IMR-90 (cell line): ENCODE data around the gene EXOC4. TPM values are rescaled to one million over a fixed set of nuclear protein-coding genes. Genes with fewer than 3 reads are reported as not detected.
"Not testable (repeated sequence)": the region's sequence is repeated elsewhere in the genome, so short reads cannot be mapped to it uniquely, and the experiment has no call there.

Source experiments
- ATAC-seq: fragments of 200-7000 bp; cut with Tn5 transposase; 2 replicates; pipeline ENCODE4 v1.9.1; 2020; ENCODE audit warnings: low read depth, mild to moderate bottlenecking, moderate library complexity
- BruUV-seq: library from RNA; stranded (reverse); fragments of 400-500 nt; replicated peaks from 2 replicates; lab custom pipeline; 2021; lab: Mats Ljungman, UMichigan
- CTCF ChIA-PET: fragments of 300-600 bp; formaldehyde crosslinking; extraction: SDS; loops from one replicate; lab custom pipeline; 2021; ENCODE audit warnings: antibody characterized with exemption; lab: Yijun Ruan, JAX
- POLR2A ChIA-PET: fragments of 300-600 bp; sonication (Branson Sonifier 250); formaldehyde crosslinking; loops from one replicate; lab custom pipeline; 2022; ENCODE audit warnings: antibody characterized with exemption; ENCODE audit not compliant: unreplicated experiment; lab: Charles Lee
- DNase-seq: peaks from one replicate; pipeline ENCODE4 v3.0.0; 2013
- H2AFZ ChIP-seq: replicated peaks from 2 replicates; pipeline ENCODE3; 2013; ENCODE audit warnings: low read length, mild to moderate bottlenecking; ENCODE audit not compliant: poor library complexity
- H2AK5ac ChIP-seq: 2 replicates; pipeline ENCODE4 v1.6.1; 2013; ENCODE audit warnings: low read depth, low read length, inconsistent platforms
- H2AK9ac ChIP-seq: replicated peaks from 2 replicates; pipeline ENCODE3; 2013; ENCODE audit warnings: mild to moderate bottlenecking, low read depth, low read length, moderate library complexity; ENCODE audit not compliant: poor library complexity
- H2BK120ac ChIP-seq: 2 replicates; pipeline ENCODE4 v1.6.1; 2013; ENCODE audit warnings: low read depth, low read length, inconsistent platforms
- H2BK15ac ChIP-seq: 3 replicates; pipeline ENCODE4 v1.6.1; 2013; ENCODE audit warnings: low read depth, low read length, inconsistent platforms
- H2BK20ac ChIP-seq: 2 replicates; pipeline ENCODE4 v1.6.1; 2013; ENCODE audit warnings: low read depth, mild to moderate bottlenecking, inconsistent platforms, low read length, moderate library complexity
- H2BK5ac ChIP-seq: 2 replicates; pipeline ENCODE4 v1.6.1; 2013; ENCODE audit warnings: mild to moderate bottlenecking, low read depth, low read length, inconsistent platforms; ENCODE audit not compliant: poor library complexity, severe bottlenecking
- H3K14ac ChIP-seq: replicated peaks from 2 replicates; pipeline ENCODE4 v1.6.1; 2013; ENCODE audit warnings: low read depth, low read length, inconsistent platforms
- H3K18ac ChIP-seq: 2 replicates; pipeline ENCODE4 v1.6.1; 2013; ENCODE audit warnings: low read depth, low read length, control low read depth
- H3K23ac ChIP-seq: 2 replicates; pipeline ENCODE4 v1.6.1; 2013; ENCODE audit warnings: low read depth, low read length, inconsistent platforms
- H3K27ac ChIP-seq: 2 replicates; pipeline ENCODE4 v1.5.1; 2013; ENCODE audit warnings: mild to moderate bottlenecking, control low read depth, low read length; ENCODE audit not compliant: insufficient read depth
- H3K27me3 ChIP-seq: 2 replicates; pipeline ENCODE4 v1.6.1; 2013; ENCODE audit warnings: low read length; ENCODE audit not compliant: control insufficient read depth, insufficient read depth
- H3K36me3 ChIP-seq: 2 replicates; pipeline ENCODE4 v1.6.1; 2013; ENCODE audit warnings: low read length, mixed read lengths; ENCODE audit not compliant: control insufficient read depth, insufficient read depth
- H3K4ac ChIP-seq: 2 replicates; pipeline ENCODE4 v1.6.1; 2013; ENCODE audit warnings: low read depth, low read length, inconsistent platforms
- H3K4me1 ChIP-seq: 2 replicates; pipeline ENCODE4 v1.6.1; 2013; ENCODE audit warnings: low read length, mixed read lengths; ENCODE audit not compliant: control insufficient read depth, insufficient read depth
- H3K4me2 ChIP-seq: 2 replicates; pipeline ENCODE4 v1.6.1; 2013; ENCODE audit warnings: low read depth, mild to moderate bottlenecking, control low read depth, low read length, moderate library complexity
- H3K4me3 ChIP-seq: 2 replicates; pipeline ENCODE4 v1.5.1; 2013; ENCODE audit warnings: low read depth, mild to moderate bottlenecking, control low read depth, low read length, moderate library complexity; ENCODE audit not compliant: insufficient read depth
- H3K56ac ChIP-seq: 2 replicates; pipeline ENCODE4 v1.6.1; 2013; ENCODE audit warnings: low read length, inconsistent platforms; ENCODE audit not compliant: insufficient read depth; ENCODE audit errors: extremely low read depth
- H3K79me1 ChIP-seq, 2 experiments: 2 replicates each; pipeline ENCODE4 v1.6.1; 2013; ENCODE audit warnings: low read length in 2 of 2, inconsistent platforms in 1 of 2, low read depth in 1 of 2
- H3K9ac ChIP-seq: 2 replicates; pipeline ENCODE4 v1.6.1; 2013; ENCODE audit warnings: low read depth, low read length, control low read depth
- H3K9me1 ChIP-seq: 2 replicates; pipeline ENCODE4 v1.6.1; 2013; ENCODE audit warnings: low read length, inconsistent platforms; ENCODE audit not compliant: insufficient read depth
- H3K9me3 ChIP-seq: 2 replicates; pipeline ENCODE4 v1.6.1; 2013; ENCODE audit warnings: low read length; ENCODE audit not compliant: control insufficient read depth, insufficient read depth
- H4K20me1 ChIP-seq: 2 replicates; pipeline ENCODE4 v1.6.1; 2013; ENCODE audit warnings: low read length, inconsistent platforms; ENCODE audit not compliant: insufficient read depth
- H4K5ac ChIP-seq: 2 replicates; pipeline ENCODE4 v1.6.1; 2013; ENCODE audit warnings: mild to moderate bottlenecking, low read depth, low read length, control low read depth
- H4K8ac ChIP-seq, 2 experiments: 2 replicates each; pipeline ENCODE4 v1.6.1; 2013; ENCODE audit warnings: low read depth in 2 of 2, low read length in 2 of 2, control low read depth in 1 of 2, inconsistent platforms in 1 of 2
- H4K91ac ChIP-seq: 2 replicates; pipeline ENCODE4 v1.6.1; 2013; ENCODE audit warnings: low read depth, low read length, inconsistent platforms; ENCODE audit not compliant: insufficient read depth
- WGBS, 2 experiments: methylation state at CpG; one replicate each; pipeline versions ENCODE4 v1.1.5 to v1.1.7; 2013; ENCODE audit warnings: missing lambda C conversion rate in 2 of 2; ENCODE audit not compliant: insufficient read length in 1 of 2; ENCODE audit errors: extremely low coverage in 2 of 2; 5-methylcytosine and 5-hydroxymethylcytosine counted together
- dilution Hi-C: fragments of 300-500 bp; cut with HindIII; formaldehyde crosslinking; loops from one replicate; pipeline ENCODE4 v1.14.3; 2018; ENCODE audit warnings: low sequenced_read_pairs; ENCODE audit not compliant: unreplicated experiment
- in situ Hi-C: fragments of 300-500 bp; cut with MboI; formaldehyde crosslinking; loops from 3 replicates; pipeline ENCODE4 v1.14.3; 2019; ENCODE audit warnings: low sequenced_read_pairs, inconsistent platforms, mixed read lengths
- intact Hi-C: fragments of 100-400 bp; cut with micrococcal nuclease; formaldehyde crosslinking; loops from 2 replicates; pipeline ENCODE4 v1.10.0; 2022
- polyA plus RNA-seq, 3 experiments: library from polyadenylated mRNA; depleted of rRNA; stranded (reverse); fragments of >200 nt; gene quantifications; 2 replicates each; pipeline ENCODE4 v1.2.3, GENCODE V29; 2012; ENCODE audit warnings: low replicate concordance in 1 of 3
- total RNA-seq: library from RNA; depleted of rRNA; stranded (reverse); fragments of >200 nt; gene quantifications from 2 replicates; pipeline ENCODE4 v1.2.3, GENCODE V29; 2012

Gene EXOC4
- total and polyA plus RNA-seq, 2 of the 4 experiments (the other 2 are of a cell fraction), result 25.4 to 94.6 TPM

DNA sequence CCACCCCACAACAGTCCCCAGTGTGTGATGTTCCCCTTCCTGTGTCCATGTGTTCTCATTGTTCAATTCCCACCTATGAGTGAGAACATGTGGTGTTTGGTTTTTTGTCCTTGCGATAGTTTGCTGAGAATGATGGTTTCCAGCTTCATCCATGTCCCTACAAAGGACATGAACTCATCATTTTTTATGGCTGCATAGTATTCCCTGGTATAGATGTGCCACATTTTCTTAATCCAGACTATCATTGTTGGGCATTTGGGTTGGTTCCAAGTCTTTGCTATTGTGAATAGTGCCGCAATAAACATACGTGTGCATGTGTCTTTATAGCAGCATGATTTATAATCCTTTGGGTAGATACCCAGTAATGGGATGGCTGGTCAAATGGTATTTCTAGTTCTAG is 26.1 kb downstream of the EXOC4 start:
- H3K9me3 ChIP-seq, H2BK120ac ChIP-seq, H3K27ac ChIP-seq, dilution Hi-C loops, H4K91ac ChIP-seq, H2BK20ac ChIP-seq, BruUV-seq, H3K4me2 ChIP-seq, H2AK5ac ChIP-seq, H4K8ac ChIP-seq, H2AFZ ChIP-seq, H3K23ac ChIP-seq, H4K5ac ChIP-seq, H3K4me3 ChIP-seq, ATAC-seq, H2BK5ac ChIP-seq, H3K27me3 ChIP-seq, POLR2A ChIA-PET, H3K4ac ChIP-seq, H3K9me1 ChIP-seq, H4K20me1 ChIP-seq, H3K56ac ChIP-seq, DNase-seq, H3K18ac ChIP-seq, in situ Hi-C loops, H2AK9ac ChIP-seq, H2BK15ac ChIP-seq, CTCF ChIA-PET, intact Hi-C loops, H3K4me1 ChIP-seq, H3K9ac ChIP-seq, H3K14ac ChIP-seq: not testable (repeated sequence)
- Histone ChIP-seq H3K79me1 (peaks cover 14 to 28% of the 10 kb centered on the region in 2 experiments), H3K36me3 (peaks cover 14% of the 10 kb centered on the region)
- WGBS, 2 experiments, result no CpG with 5 or more reads among the region's 3 CpGs
